ENCODE results near the gene FGD5.

Gene FGD5

DNA sequence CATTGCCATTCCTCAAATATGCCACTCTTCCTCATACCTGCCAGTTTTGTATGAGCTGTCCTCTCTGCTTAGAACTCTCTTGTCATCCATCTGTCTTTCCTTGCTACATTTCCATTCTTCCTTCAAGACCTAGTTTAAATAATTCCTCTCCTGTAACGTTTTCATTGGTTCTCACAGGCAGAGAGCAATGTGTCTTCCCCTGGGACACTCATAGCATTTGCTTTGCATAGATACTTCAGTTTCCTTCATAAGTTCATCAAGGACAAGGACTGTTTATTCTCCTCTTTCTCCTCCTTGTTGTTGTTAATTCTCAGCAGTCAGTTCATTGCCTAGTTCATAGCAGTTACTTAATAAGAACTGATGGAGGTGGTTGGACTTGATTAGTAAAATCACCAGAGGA is 139.2 kb downstream of the FGD5 start:
- H3K9me3 ChIP-seq (ENCODE audit: insufficient read depth, low read depth, low read length), result no peaks in the 10 kb centered on the region

DNA sequence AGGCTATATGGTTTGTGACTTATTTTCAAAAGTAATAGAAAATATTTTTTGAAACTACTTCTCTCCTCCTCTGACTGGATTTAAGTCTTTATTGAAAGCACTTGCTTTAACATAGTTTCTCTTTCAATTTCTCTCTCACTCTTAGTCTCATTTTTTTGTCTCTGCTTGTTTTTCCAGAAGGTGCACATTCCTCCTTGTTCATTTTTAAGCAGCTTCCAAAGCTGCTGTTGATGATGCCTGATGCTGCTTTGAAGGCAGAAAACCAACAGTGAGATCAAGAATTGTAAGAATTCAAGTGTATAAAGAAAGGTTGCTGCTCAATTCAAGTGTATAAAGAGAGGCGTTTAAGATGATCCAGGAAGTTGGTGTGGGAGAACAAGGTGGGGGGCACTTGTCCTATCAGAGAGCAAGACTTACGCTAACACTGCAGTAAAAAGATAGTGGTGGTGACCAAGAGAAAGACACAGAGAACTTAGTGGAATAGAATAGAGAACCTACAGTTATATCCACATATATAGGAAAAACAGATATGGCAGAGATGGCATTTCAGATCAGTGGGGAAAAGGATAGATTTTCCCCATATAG is 140.7 kb downstream of the FGD5 start:
- H3K9me3 ChIP-seq (ENCODE audit: insufficient read depth, low read depth, low read length), result no peaks in the 10 kb centered on the region
- H3K27ac ChIP-seq (ENCODE audit: low read length), result no peak overlapping the region
- H3K36me3 ChIP-seq (ENCODE audit: insufficient read depth, low read depth, low read length), result peaks cover 50% of the 10 kb centered on the region
- no peaks in the 10 kb centered on the region; the same call in 1 of the 2 replicates for H3K4me1 ChIP-seq (ENCODE audit: insufficient read depth, low read length)
- no peak overlapping the region for H3K4me3 ChIP-seq (ENCODE audit: low read length)
- no peaks in the 10 kb centered on the region for H3K27me3 ChIP-seq (ENCODE audit: insufficient read depth, low read length)
- H3K9ac ChIP-seq (ENCODE audit: low read depth, low read length), result no peak overlapping the region

More for the DNA sequence above, 139.2 kb downstream of the FGD5 start:
- H3K4me3 ChIP-seq (ENCODE audit: low read length), result no peak overlapping the region
- no peak overlapping the region for H3K27ac ChIP-seq (ENCODE audit: low read length)
- H3K36me3 ChIP-seq (ENCODE audit: insufficient read depth, low read depth, low read length), result peaks cover 49% of the 10 kb centered on the region
- H3K9ac ChIP-seq (ENCODE audit: low read depth, low read length), result no peak overlapping the region
- H3K27me3 ChIP-seq (ENCODE audit: insufficient read depth, low read length), result no peaks in the 10 kb centered on the region
- no peaks in the 10 kb centered on the region; the same call in 1 of the 2 replicates for H3K4me1 ChIP-seq (ENCODE audit: insufficient read depth, low read length)

DNA sequence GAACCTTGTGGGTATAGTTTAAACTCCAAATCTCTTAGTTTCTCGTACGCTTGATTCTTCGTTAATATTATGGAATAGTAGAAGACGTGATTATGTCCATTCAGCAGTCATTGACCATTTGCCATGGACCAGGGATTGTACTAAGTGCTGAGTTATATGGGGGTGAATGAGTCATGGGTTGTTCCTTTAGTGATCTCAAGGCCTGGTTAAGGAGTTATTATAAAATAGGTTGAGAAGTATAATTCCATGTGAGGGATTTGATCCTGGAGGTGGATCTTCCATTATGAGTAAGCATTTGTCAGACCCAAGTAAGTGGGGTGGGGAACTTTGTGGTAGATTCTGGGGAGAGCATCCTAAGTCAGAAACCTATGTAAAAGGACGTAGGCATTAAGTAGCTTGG is 144.0 kb downstream of the FGD5 start:
- Histone ChIP-seq H3K27me3 (ENCODE audit: insufficient read depth, low read length) (no peaks in the 10 kb centered on the region), H3K4me3 (ENCODE audit: low read length) (no peak overlapping the region), H3K4me1 (ENCODE audit: insufficient read depth, low read length) (no peaks in the 10 kb centered on the region), H3K9ac (ENCODE audit: low read depth, low read length) (no peak overlapping the region), H3K9me3 (ENCODE audit: insufficient read depth, low read depth, low read length) (no peaks in the 10 kb centered on the region), H3K36me3 (ENCODE audit: insufficient read depth, low read depth, low read length) (peaks cover 64% of the 10 kb centered on the region), H3K27ac (ENCODE audit: low read length) (no peak overlapping the region)

DNA sequence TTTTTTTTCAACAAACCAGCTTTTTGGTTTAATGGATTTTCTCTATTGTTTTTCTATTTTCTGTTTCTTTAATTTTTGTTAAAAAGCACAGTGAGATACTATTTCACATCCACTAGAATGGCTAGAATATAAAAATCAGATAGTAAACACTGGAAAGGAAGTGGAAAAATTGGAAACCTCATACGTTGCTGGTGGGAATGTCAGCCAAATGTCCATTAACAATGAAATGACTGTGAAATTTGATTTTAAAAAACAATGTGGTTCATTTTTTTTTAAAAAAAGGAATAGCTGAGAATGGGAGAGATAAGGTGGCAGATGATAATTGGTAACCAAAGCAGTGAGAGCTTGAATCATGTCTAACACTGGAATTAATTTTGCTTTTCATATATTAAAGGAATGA is 148.5 kb downstream of the FGD5 start:
- Histone ChIP-seq H3K27ac (ENCODE audit: low read length) (no peak overlapping the region), H3K9ac (ENCODE audit: low read depth, low read length) (no peak overlapping the region)

DNA sequence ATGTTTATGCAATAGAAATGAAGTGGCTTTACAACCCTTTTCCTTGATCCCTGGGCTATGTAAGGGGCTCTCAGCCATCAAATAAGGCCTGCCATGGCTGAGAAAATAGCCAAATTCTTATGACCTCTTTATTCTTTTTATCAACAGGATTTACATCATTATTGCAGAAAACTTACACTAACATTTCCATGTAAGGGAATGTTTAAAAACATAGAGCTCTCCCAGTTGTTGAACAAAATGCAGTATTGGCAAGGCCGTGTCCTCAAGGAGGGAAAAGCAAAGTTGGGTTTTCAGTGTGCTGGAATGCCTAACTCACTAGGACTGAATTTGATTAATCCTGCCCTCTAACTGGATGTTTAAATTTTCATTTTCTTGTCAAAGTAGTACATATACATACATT is 150.9 kb downstream of the FGD5 start:
- no peak overlapping the region for H3K9ac ChIP-seq (ENCODE audit: low read depth, low read length)
- no peak overlapping the region for H3K27ac ChIP-seq (ENCODE audit: low read length)
- peaks cover 55% of the 10 kb centered on the region for H3K36me3 ChIP-seq (ENCODE audit: insufficient read depth, low read depth, low read length)
- no peak overlapping the region for H3K4me3 ChIP-seq (ENCODE audit: low read length)
- H3K9me3 ChIP-seq (ENCODE audit: insufficient read depth, low read depth, low read length), result no peaks in the 10 kb centered on the region
- no peaks in the 10 kb centered on the region for H3K27me3 ChIP-seq (ENCODE audit: insufficient read depth, low read length)
- H3K4me1 ChIP-seq (ENCODE audit: insufficient read depth, low read length), result no peaks in the 10 kb centered on the region

More for the DNA sequence above, 148.5 kb downstream of the FGD5 start:
- Histone ChIP-seq H3K4me3 (ENCODE audit: low read length) (no peak overlapping the region), H3K36me3 (ENCODE audit: insufficient read depth, low read depth, low read length) (peaks cover 40% of the 10 kb centered on the region), H3K27me3 (ENCODE audit: insufficient read depth, low read length) (no peaks in the 10 kb centered on the region), H3K4me1 (ENCODE audit: insufficient read depth, low read length) (no peaks in the 10 kb centered on the region), H3K9me3 (ENCODE audit: insufficient read depth, low read depth, low read length) (no peaks in the 10 kb centered on the region)

DNA sequence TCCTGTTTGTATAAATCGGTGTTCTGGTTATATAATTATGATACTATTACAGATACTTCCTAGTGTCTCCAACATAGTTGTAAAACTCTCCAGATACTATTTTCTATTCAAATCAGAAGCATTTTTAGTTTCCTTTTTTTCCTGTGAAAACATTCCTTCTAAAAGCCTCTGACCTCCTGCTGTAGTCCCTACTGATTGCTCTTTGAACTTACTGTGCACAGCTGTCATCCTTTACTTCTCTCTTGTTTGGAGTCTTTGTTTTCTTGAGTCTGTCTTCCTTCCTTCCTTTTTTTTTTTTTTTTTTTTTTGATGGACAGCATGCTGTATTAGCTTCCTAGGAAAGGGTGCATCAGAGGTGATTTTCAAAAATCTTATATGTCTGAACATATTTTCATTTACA is 157.6 kb downstream of the FGD5 start:
- Histone ChIP-seq H3K27ac (ENCODE audit: low read length) (no peak overlapping the region), H3K9me3 (ENCODE audit: insufficient read depth, low read depth, low read length) (no peaks in the 10 kb centered on the region), H3K4me3 (ENCODE audit: low read length) (no peak overlapping the region), H3K9ac (ENCODE audit: low read depth, low read length) (no peak overlapping the region), H3K4me1 (ENCODE audit: insufficient read depth, low read length) (no peaks in the 10 kb centered on the region), H3K27me3 (ENCODE audit: insufficient read depth, low read length) (no peaks in the 10 kb centered on the region), H3K36me3 (ENCODE audit: insufficient read depth, low read depth, low read length) (peaks cover 50% of the 10 kb centered on the region; the same call in 1 of the 2 replicates)

DNA sequence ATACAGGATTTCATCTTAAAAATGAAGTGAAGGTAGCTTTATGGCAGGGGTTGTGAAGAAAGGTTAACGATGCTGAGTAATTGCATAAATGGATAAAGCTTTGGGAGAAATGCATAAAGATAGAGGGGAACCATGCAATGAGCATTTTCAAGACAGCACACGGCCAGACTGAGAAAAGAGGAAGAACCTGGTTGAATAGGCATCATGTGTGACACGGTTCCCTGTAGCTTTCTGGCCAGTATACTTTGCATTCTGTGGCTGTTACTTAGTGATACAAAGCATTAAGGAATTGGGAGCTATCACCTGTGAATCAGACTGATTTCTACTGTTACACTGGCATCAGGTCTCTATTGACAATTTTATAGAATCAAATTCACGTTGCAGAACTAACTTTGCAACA is 161.9 kb downstream of the FGD5 start:
- H3K27me3 ChIP-seq (ENCODE audit: insufficient read depth, low read length), result no peaks in the 10 kb centered on the region
- no peaks in the 10 kb centered on the region for H3K9me3 ChIP-seq (ENCODE audit: insufficient read depth, low read depth, low read length)
- peaks cover 24% of the 10 kb centered on the region; the same call in 1 of the 2 replicates for H3K36me3 ChIP-seq (ENCODE audit: insufficient read depth, low read depth, low read length)
- no peak overlapping the region for H3K9ac ChIP-seq (ENCODE audit: low read depth, low read length)
- H3K4me3 ChIP-seq (ENCODE audit: low read length), result no peak overlapping the region
- H3K27ac ChIP-seq (ENCODE audit: low read length), result no peak overlapping the region
- H3K4me1 ChIP-seq (ENCODE audit: insufficient read depth, low read length), result no peaks in the 10 kb centered on the region
